ENCODE data around the gene SF3B2. TPM values are rescaled to one million over a fixed set of nuclear protein-coding genes. Genes with fewer than 3 reads are reported as not detected.
A peak's percentile ranks its signal among the peaks of the same experiment; 100 is the strongest.

Gene SF3B2
- total RNA-seq, 2 donors from 2014 or later, result 142 TPM

- Histone ChIP-seq H3K4me3 (peak overlapping the region; percentile 96), H3K36me3 (peaks cover 24% of the 10 kb centered on the region), H3K27me3 (replicated peaks; ENCODE audit: insufficient read depth) (no peaks in the 10 kb centered on the region), H3K4me1 (ENCODE audit: control insufficient read depth in 1 of 2, low read depth in 2 of 2) (peaks cover 18 to 33% of the 10 kb centered on the region in 2 donors), H3K27ac (peak overlapping the region; percentile 96 to 98), H3K9me3 (no peaks in the 10 kb centered on the region)
- ATAC-seq (ENCODE audit: insufficient number of reproducible peaks, low FRiP score, low read depth) (no peak), DNase-seq (ENCODE audit: low spot score) (peak; percentile 51)
- TF ChIP-seq CTCF (IDR thresholded peaks at IDR 0.05), result peak; percentile 8
Measured at GRCh38 chr11:66068923-66069714, 17.0 kb downstream of the SF3B2 start.

- Histone ChIP-seq H3K27ac (peak within 1 kb of the TSS; percentile 96 to 98), H3K4me3 (peak within 1 kb of the TSS; percentile 96), H3K36me3 (peaks cover 24% of the 10 kb centered on the region), H3K4me1 (ENCODE audit: control insufficient read depth in 1 of 2, low read depth in 2 of 2) (peaks cover 18 to 33% of the 10 kb centered on the region in 2 donors), H3K27me3 (replicated peaks; ENCODE audit: insufficient read depth) (no peaks in the 10 kb centered on the region), H3K9me3 (no peaks in the 10 kb centered on the region)
- DNase-seq (ENCODE audit: low spot score), result no peak
- TF ChIP-seq CTCF (IDR thresholded peaks at IDR 0.05), result no peak
- ATAC-seq (ENCODE audit: insufficient number of reproducible peaks, low FRiP score, low read depth), result peak; percentile 65
Measured at GRCh38 chr11:66069715-66070603, 17.8 kb downstream of the SF3B2 start, which contains the start of gene PACS1. Gene PACS1, plus strand, starts transcription at chr11:66070272. Its CDS starts 215 bp downstream, at chr11:66070487.

GRCh38 chr11:66070604-66071380, 18.6 kb downstream of the SF3B2 start:
- H3K27me3 ChIP-seq (replicated peaks; ENCODE audit: insufficient read depth), result no peaks in the 10 kb centered on the region
- H3K9me3 ChIP-seq, result no peaks in the 10 kb centered on the region
- DNase-seq (ENCODE audit: low spot score) (no peak), ATAC-seq (ENCODE audit: insufficient number of reproducible peaks, low FRiP score, low read depth) (peak; percentile 19)
- peak overlapping the region; percentile 82 to 87 for H3K27ac ChIP-seq
- H3K36me3 ChIP-seq, result peaks cover 24% of the 10 kb centered on the region
- peak overlapping the region; percentile 96 for H3K4me3 ChIP-seq
- TF ChIP-seq CTCF (IDR thresholded peaks at IDR 0.05), result no peak
- peaks cover 18 to 33% of the 10 kb centered on the region in 2 donors for H3K4me1 ChIP-seq (ENCODE audit: control insufficient read depth in 1 of 2, low read depth in 2 of 2)

- H3K9me3 ChIP-seq, result no peaks in the 10 kb centered on the region
- DNase-seq (ENCODE audit: low spot score), result no peak
- peaks cover 24% of the 10 kb centered on the region for H3K36me3 ChIP-seq
- no peak for TF ChIP-seq CTCF (IDR thresholded peaks at IDR 0.05)
- peak overlapping the region; percentile 96 for H3K4me3 ChIP-seq
- no peaks in the 10 kb centered on the region for H3K27me3 ChIP-seq (replicated peaks; ENCODE audit: insufficient read depth)
- peak overlapping the region; percentile 82 to 87 for H3K27ac ChIP-seq
- no peak for ATAC-seq (ENCODE audit: insufficient number of reproducible peaks, low FRiP score, low read depth)
- H3K4me1 ChIP-seq (ENCODE audit: control insufficient read depth in 1 of 2, low read depth in 2 of 2), result peaks cover 19 to 38% of the 10 kb centered on the region in 2 donors
Measured at GRCh38 chr11:66071381-66071801, 19.2 kb downstream of the SF3B2 start.
